HG03139 (cell line): ENCODE measurements around the gene GATA6.
"Not testable (repeated sequence)": the region's sequence is repeated elsewhere in the genome, so short reads cannot be mapped to it uniquely, and the experiment has no call there.

ENCODE experiments used
- ATAC-seq: cut with Tn5 transposase; IDR thresholded peaks from one replicate; pipeline ENCODE4 v1.9.1; 2021; ENCODE audit not compliant: unreplicated experiment

GATA6 gene

DNA sequence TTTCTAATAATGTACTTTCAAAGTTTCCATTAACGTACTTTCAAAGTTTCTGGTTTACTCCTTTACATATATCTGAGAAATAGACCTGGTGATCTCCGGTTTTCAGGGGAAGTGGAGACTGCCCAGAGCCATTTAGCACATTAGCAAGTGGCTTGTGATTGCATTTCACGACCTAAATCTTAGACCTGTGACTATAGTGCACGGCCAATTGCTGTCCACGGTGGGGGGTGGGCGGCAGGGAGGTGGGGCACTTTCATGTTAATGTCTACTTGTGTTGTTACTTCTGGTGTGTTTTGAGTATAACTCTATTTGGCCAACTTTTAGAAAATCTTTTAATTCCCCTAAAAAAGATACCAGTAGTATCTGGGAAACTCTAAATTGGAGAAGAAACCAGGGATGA, 11.3 kb downstream of the GATA6 start:
- ATAC-seq: no peak

- ATAC-seq: no peak
These were observed 13.7 kb downstream of the GATA6 start for GRCh38 chr18:22182884-22183697.

DNA sequence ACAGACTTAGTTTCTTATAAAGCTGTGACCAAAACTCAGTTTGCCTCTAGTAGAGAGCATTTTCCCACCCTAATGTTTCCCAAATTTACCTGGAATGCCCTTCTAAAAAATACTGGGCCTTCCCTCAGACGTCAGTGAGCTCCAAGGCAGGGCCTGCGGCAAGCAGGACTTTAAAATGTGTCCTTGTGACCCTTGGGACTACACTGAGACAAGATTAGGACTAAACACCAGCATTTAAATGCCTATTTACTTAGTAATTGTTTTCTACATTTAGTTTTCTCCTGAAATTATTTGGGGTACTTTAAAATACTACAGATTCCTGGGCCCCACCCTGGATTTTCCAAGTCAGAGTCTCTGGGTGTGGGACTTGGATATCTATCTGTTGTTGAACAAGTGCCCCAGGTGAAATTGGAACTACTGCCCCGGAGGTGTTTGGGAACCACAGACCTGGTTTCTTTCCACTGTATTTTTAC, 14.3 kb downstream of the GATA6 start:
- ATAC-seq: no peak

DNA sequence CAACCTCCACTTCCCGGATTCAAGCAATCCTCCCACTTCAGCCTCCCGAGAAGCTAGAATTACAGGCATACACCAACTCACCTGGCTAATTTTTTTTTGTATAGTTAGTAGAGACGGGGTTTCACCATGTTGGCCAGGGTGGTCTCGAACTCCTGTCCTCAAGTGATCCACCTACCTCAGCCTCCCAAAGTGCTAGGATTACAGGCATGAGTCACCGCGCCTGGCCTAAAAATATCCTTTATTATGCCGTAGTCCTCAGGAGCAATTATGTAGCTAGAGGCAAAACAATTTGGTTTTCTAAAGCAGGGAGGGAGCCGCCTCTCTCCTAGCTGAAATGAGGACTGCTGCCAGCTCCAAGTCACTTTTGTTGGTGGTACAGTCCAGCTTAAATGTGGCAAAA, 15.2 kb downstream of the GATA6 start:
- not testable (repeated sequence) for ATAC-seq

DNA sequence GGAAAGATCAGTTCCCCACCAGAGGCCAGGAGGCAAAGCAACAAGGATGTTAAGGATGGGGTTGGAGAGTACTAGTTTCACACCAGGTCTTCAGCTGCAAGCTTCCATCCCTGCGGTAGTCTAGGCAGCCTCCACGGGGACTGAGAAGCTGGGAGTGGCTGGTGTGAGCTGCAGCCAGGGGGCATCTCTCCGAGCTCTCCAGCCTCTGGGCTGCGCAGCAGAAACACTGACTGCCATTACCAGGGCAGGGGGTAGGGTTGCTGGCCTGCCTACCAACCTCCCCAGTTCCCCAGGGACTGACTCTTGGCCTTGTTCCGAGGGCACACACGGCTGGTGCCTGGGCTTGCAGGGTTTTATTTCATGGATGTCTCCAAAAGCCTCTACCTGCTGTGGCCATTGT, 15.9 kb downstream of the GATA6 start:
- no peak for ATAC-seq

- ATAC-seq: no peak
These were observed 16.5 kb downstream of the GATA6 start for GRCh38 chr18:22185771-22186386.

GRCh38 chr18:22186484-22186971, 17.1 kb downstream of the GATA6 start:
- ATAC-seq: no peak

DNA sequence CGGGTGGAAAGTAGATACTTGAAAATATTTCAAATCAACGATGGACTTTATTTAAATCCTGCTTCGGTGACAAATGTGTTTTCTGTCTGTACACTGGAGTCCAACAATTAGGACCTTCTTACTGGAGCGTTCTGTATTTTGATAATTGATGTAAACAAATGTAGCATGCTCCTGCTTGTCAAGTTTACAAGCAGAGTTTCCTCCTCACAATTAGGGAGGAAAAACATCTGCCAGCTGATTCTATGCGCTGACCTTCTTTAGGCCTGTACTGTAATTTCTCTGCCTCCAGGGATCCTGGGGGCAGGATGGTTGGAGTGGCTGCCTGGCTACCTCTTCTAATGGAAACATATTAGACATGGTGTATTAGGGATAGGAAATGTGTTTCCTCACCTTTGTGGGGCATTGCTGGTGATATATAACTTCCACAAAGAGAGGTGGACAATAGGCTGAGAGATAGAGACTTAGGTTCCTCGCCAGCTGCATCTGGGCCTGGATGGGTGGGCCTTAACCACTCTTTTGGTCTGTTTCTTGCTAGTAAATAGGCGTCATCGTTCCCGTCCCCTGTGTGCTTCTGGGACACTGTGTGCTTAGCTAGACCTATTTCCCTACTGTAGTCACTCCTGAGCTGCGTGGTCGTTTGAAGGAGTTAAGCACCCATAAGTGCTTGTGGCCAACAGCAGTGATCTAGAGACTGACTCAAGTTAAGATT, 19.3 kb downstream of the GATA6 start:
- no peak for ATAC-seq

DNA sequence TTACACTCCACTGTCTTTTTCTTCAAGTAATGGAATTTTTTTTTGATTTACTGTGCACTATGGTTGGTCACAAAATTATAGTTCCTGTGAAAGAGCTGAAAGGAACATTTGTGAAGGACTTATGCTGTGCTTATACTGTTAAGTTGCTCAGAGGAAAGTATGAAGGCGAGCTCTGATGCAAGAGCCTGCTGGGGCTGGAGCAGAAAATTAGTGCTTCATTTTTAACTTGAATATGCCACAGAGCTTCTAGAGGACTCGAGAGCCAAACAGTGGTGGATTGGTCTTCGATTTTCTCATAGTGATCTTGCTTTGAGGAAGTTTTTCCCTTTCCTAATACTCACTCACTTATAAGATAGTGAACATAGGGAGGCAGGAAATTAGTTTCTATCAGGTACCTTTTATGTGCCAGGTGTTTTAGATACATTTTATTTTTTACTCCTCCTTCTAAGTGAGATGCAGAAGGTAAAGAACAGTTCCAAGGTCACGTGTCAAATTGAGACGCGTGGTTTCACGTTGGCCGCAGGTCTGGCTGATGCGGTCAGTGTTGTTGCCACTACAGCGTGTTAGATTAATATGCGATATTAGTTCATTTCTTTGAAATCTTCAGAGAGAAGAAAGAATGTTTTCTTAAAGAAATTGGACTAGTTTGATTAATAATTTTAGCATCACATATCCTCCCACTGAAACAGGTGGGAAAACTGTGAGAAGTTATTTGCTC, 20.2 kb downstream of the GATA6 start:
- no peak for ATAC-seq

DNA sequence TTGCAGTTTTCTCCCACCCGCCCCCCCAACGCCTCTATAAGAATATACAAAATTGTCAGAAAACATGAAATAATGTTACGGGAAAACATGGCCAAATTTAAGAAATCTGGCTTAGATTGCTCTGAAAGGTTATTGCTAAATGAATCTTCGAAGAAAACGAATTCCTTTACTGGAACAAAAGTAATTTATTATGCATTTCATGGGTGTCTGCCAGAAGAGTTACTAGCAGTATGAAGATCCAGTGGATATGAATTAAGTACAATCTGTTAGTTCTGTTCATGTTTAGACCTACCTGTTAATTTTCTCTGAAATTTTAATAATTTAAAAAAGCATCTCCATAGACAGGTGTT, 21.9 kb downstream of the GATA6 start:
- no peak for ATAC-seq

- no peak for ATAC-seq
These were observed 22.5 kb downstream of the GATA6 start for GRCh38 chr18:22191923-22192322.

DNA sequence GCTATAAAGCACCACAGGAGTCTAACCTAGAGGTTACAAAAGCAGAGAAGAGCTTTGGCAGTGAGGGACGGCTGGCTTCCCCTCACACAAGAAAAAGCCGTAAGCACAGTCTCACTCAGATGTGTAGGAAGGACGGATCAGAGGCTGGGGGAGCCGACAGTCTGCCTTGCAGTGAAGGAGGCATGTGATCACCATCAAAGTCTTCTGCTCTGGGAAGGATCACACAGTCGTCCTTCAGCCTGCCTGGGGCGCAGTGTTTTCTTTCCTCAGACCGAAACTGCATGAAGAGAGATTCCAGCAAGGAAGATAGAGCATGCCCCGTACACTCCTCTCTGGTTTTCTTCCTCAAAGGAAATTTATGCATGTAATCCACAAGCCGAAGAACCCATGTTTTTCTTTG, 24.1 kb downstream of the GATA6 start:
- ATAC-seq: no peak

DNA sequence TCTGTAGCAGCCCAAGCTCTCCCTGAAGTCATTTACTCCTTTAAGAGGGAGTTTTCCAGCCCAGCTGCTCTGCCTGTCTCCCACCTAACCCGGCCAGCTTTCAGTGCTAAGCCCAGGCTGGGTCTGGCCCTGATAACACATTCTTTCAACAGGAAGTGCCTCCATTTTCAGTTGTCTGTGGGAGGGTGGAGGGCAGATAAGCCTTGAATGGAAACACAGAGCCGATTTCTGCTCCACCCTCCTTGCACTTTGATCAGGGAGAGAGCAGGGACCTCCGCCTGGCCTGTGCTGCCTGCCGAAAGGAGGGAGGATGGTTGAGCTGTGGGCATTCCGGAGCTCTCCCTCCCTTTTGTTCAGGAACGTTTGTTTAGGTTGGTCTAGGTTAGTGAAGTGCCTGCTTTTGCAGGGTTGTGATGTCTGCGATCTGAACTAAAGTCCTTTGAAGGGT, 24.8 kb downstream of the GATA6 start:
- no peak for ATAC-seq

DNA sequence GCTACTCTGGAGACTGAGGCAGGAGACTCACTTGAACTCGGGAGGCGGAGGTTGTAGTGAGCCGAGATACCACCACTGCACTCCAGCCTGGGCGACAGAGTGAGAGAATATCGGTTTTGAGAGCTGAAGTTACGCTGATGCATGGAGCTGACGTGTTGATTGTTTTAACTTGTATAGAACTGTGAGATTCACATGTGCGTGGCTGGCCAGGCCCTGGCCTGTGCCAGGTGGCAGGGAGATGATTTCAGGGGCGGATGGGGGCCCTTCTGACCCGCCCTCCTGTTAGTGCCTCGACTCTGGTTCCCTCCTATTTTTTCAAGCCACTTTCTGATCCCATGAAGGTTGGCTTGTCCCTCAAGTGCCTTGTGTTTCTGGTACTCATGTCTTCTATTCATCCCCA, 25.7 kb downstream of the GATA6 start:
- ATAC-seq: no peak

GRCh38 chr18:22196943-22197342, 27.6 kb downstream of the GATA6 start:
- ATAC-seq: not testable (repeated sequence)

DNA sequence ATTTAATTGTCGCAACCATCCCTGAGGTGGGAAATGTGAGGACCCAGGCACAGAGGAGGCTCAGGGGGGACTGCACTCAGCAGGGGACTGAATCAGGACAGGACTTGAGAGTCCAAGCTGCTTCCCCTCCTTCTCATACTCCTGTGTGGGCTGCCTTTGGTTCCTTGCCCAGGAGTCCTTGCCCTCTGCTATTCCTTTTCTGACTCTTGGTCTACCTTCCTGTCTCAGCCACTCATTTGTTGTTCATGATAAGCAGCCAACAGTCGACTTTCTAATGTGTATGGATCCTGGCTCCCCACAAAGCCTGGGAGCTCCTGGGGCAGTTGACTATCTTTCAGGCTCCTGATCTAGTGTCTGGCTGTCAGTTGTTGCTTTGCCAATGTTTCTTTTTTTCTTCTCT, 28.3 kb downstream of the GATA6 start:
- ATAC-seq: no peak

GRCh38 chr18:22198163-22198562, 28.8 kb downstream of the GATA6 start:
- no peak for ATAC-seq

DNA sequence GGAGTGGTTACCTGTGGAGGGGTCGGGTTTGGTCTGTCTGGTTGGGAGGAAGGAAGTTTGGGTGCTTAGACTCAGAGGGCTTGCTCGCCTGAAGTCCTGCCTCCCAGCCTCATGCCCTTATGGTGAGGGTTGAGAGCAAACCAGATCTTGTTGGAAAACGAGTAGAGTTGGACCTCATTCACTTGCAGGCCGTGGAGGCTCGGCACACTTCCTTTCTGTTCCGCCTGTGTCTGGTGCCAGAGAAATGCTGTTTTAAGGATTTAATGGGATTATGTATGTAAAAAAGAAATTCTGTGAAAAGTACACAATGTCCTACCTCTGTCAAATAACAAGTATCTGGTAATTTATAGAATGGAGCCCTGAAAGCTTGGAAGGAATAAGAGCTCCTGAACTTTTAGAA, 29.6 kb downstream of the GATA6 start:
- ATAC-seq: no peak

DNA sequence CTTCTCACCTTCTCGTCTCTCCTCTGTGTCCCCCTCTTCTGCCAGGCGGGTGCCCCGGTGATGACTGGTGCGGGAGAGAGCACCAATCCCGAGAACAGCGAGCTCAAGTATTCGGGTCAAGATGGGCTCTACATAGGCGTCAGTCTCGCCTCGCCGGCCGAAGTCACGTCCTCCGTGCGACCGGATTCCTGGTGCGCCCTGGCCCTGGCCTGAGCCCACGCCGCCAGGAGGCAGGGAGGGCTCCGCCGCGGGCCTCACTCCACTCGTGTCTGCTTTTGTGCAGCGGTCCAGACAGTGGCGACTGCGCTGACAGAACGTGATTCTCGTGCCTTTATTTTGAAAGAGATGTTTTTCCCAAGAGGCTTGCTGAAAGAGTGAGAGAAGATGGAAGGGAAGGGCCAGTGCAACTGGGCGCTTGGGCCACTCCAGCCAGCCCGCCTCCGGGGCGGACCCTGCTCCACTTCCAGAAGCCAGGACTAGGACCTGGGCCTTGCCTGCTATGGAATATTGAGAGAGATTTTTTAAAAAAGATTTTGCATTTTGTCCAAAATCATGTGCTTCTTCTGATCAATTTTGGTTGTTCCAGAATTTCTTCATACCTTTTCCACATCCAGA, 31.3 kb downstream of the GATA6 start:
- no peak for ATAC-seq

- ATAC-seq: no peak
These were observed 33.6 kb downstream of the GATA6 start for GRCh38 chr18:22203035-22203434.
